ENCODE measurements around the gene NCR1. TPM values are rescaled to one million over a fixed set of nuclear protein-coding genes. Genes with fewer than 3 reads are reported as not detected.

NCR1 gene
- total RNA-seq, 1 experiment from 2014 or later: not detected

- ATAC-seq (no peak), DNase-seq (ENCODE audit: low read depth, low spot score) (no peak)
- ChIA-PET POLR2A (interaction anchor here (0.6 kb wide), 1 partner anchor 460 kb away, joined by 7 read pairs; no protein-coding TSS in a partner anchor), CTCF (no interaction called here)
- Histone ChIP-seq H3K4me1 (ENCODE audit: control insufficient read depth, insufficient read depth, low read length) (no peaks in the 10 kb centered on the region; the same call in 1 of the 2 replicates), H3K9me3 (ENCODE audit: control insufficient read depth, insufficient read depth, low read depth, low read length) (no peaks in the 10 kb centered on the region), H3K27ac (ENCODE audit: low read length) (no peak overlapping the region), H3K4me3 (ENCODE audit: low read depth in 2 of 2, low read length in 2 of 2) (no peak overlapping the region), H3K36me3 (ENCODE audit: control insufficient read depth, insufficient read depth, low read length) (no peaks in the 10 kb centered on the region), H3K27me3 (ENCODE audit: control insufficient read depth, insufficient read depth, low read length) (no peaks in the 10 kb centered on the region)
- intact Hi-C loops (cut with micrococcal nuclease; ENCODE audit: unreplicated experiment) (no loop called here), in situ Hi-C loops (cut with HindIII; ENCODE audit: low pct_unique_long_range_greater_than_20kb, low sequenced_read_pairs) (no loop called here)
- BruUV-seq (replicated peaks): no TSS peak
- no peak for TF ChIP-seq TCF7L2 (IDR thresholded peaks at IDR 0.05; ENCODE audit: low read depth, low read length)
- TF ChIP-seq CTCF (IDR thresholded peaks at IDR 0.05): no peak
- TF ChIP-seq POLR2AphosphoS5 (IDR thresholded peaks at IDR 0.05; ENCODE audit: low read depth, low read length): no peak
- TF ChIP-seq REST (IDR thresholded peaks at IDR 0.05; ENCODE audit: insufficient read depth in 1 of 2, low read depth in 2 of 2, low read length in 1 of 2): no peak
- TF ChIP-seq SIN3A (IDR thresholded peaks at IDR 0.05; ENCODE audit: borderline replicate concordance, insufficient read depth, low read depth, low read length): no peak
Observed at GRCh38 chr19:54889566-54889965, 16.4 kb upstream of the NCR1 start.

GRCh38 chr19:54893406-54893805 is 12.5 kb upstream of the NCR1 start:
- POLR2A ChIA-PET: interaction anchor here (0.6 kb wide), 1 partner anchor 36 kb away, joined by 4 read pairs; no protein-coding TSS in a partner anchor
- in situ Hi-C loops (cut with HindIII; ENCODE audit: low pct_unique_long_range_greater_than_20kb, low sequenced_read_pairs): no loop called here

More at GRCh38 chr19:54893406-54893805, 12.5 kb upstream of the NCR1 start:
- CTCF ChIA-PET: no interaction called here
- no peak for TF ChIP-seq POLR2AphosphoS5 (IDR thresholded peaks at IDR 0.05; ENCODE audit: low read depth, low read length)
- no peak for TF ChIP-seq CTCF (IDR thresholded peaks at IDR 0.05)
- TF ChIP-seq SIN3A (IDR thresholded peaks at IDR 0.05; ENCODE audit: borderline replicate concordance, insufficient read depth, low read depth, low read length): no peak
- TF ChIP-seq REST (IDR thresholded peaks at IDR 0.05; ENCODE audit: insufficient read depth in 1 of 2, low read depth in 2 of 2, low read length in 1 of 2): no peak
- TF ChIP-seq TCF7L2 (IDR thresholded peaks at IDR 0.05; ENCODE audit: low read depth, low read length): peak; percentile 64; the same call in 1 of the 2 replicates
- H3K27ac ChIP-seq (ENCODE audit: low read length): no peak overlapping the region
- no peak overlapping the region for H3K4me3 ChIP-seq (ENCODE audit: low read depth in 2 of 2, low read length in 2 of 2)
- DNase-seq (ENCODE audit: low read depth, low spot score) (no peak), ATAC-seq (no peak)
- no peaks in the 10 kb centered on the region for H3K9me3 ChIP-seq (ENCODE audit: control insufficient read depth, insufficient read depth, low read depth, low read length)
- intact Hi-C loops (cut with micrococcal nuclease; ENCODE audit: unreplicated experiment): no loop called here
- no peaks in the 10 kb centered on the region for H3K36me3 ChIP-seq (ENCODE audit: control insufficient read depth, insufficient read depth, low read length)
- no peaks in the 10 kb centered on the region for H3K27me3 ChIP-seq (ENCODE audit: control insufficient read depth, insufficient read depth, low read length)
- no TSS peak for BruUV-seq (replicated peaks)
- H3K4me1 ChIP-seq (ENCODE audit: control insufficient read depth, insufficient read depth, low read length): no peaks in the 10 kb centered on the region; the same call in 1 of the 2 replicates

Measured in Panc1 (cell line).